Amygdala (tissue), 56 donors: ENCODE data around the gene LIN7B.
A peak's percentile ranks its signal among the peaks of the same experiment; 100 is the strongest.

Experiments used
- DNase-seq, 56 donors: peaks; one replicate each; lab custom pipeline; 2025; lab: John Stamatoyannopoulos, UW

Gene LIN7B

DNA sequence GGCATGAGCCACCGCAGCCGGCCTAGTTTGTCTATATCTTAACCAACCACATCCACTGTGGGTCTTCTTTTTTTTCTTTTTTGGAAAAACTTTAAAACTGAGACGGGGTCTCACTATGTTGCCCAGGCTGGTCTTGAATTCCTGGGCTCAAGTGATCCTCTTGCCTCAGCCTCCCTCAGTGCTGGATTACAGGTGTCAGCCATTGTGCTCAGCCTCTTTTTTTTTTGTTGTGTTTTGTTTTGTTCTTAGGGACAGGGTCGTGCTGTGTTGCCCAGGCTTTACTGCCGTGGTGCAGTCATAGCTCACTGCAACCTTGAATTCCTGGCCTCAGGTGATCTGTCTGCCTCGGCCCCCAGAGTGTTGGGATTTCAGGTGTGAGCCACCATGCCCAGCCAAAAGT, 21.5 kb upstream of the LIN7B start:
- DNase-seq = no peak

DNA sequence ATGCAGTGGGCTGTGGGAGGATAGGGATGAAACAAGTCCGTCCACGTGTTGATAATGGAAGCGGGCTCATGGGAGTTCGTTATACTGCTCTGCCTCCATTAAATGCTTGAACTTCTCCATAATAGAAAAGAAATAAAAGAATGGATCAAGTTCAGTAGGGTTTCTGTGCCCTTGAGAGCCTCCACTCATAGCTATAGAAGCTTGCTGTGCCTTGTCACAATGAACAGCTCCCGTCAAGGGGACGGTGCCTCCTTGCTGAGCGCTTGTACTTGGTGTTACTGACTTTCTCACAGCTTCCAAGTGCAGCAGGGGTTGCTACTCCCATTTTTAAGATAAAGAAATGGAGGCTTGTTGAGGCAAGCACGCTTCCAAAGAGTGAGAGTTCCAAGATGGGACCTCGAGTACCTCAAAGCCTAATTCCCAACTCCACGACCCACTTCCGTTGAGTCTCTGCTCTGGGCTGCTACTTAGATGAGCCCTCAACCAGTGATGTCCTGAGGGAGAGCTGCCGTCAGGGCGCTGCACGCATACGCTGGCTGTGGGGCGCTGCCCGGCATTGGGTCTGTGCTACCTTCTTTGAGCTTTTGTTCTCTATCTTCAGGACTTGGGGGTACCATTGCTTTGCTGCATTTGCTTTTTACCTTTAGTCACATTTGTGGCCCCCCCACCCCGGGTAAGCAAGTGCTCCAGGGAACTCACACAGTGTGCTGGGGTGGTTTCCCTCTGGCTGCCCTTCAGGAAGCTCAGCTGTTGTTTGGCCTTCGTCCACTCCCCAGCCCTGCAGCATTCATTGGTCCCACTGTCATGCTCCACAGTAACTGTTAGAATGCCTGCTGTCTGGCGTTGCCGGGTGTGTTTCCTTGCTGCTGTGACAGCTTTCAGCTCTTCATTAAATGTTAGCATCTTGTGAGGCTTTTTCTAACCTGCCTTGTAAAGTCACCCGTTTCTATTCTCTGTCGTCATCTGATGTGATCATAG, 19.4 kb upstream of the LIN7B start:
- peak in 39 of 56 donors; percentile 3 to 73 (median 34) for DNase-seq

DNA sequence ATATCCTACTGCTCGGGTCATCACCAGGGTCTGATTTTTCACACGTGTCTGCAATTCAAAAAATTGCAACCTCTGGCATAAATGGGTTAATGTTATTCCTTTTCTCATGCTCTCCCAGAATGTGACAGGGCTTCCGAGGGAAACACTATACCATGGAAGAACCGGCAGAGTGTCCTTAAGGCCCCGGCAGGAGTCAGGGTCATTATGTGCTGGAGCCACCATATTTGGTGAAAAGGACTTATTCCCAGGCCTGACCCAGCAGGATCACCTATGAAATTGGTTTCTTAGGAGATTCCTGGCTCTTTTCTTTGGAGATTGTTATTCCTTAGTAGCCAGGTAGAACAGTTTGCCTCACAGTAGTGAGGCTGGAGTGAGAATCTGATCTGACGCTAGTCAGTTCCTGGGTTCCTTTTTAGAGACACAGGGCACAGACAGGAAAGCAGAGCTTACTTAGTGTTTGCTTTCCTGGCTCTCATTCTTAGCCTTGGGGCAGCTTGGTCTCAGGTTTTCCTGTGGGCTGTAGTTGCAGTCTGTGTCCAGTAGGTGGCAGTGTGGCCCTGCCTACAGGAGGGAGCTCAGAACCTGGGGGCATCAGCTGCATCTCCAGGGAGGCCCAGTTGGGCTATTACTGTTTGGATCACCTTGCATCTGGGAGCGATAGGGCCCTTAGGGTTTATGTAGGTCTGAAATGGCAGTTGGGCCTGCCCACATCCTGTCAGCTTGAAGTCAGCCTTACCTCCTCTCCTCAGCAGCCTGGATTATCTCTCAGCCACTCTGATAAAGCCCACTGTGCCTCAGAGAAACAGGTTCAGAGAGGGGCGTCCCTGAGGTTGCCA, 16.5 kb upstream of the LIN7B start:
- peak in 43 of 56 donors; percentile 13 to 74 (median 42) for DNase-seq

DNA sequence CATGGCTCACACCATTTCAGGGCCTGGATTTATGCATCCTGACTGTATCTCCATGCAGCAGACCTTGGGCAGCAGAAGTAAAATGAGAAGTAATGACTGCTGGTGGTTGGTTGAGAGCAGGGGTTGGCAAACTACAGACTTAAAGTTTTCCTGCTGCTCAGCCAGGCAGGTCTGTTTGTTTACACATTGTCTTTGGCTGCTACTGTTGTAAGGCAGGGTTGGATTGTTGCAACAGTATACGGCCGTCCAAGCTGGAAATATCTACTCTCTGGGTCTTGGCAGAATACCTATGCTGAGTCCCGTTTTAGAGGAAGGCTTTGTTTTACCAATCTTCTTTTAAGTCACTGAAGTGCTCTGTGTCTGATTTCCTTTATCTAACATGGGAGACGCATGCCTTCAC, 15.4 kb upstream of the LIN7B start:
- DNase-seq = no peak

DNA sequence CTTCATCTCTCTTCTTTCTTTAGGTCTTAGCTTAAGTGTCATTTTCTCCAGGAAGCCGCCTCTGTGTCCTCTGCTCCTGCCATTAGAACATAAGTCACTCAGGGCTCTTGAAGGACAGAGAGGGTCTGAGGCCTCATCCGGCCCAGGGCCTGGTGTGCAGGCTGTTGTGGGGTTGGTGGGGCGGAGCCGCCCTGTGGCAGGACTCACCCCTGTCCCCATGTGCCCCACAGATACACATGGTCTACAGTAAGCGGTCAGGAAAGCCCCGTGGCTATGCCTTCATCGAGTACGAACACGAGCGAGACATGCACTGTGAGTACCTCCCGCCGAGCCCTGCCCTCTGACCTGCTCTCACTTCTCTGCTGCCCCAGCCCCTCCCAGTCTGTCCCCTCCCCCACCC, 13.0 kb upstream of the LIN7B start:
- DNase-seq = no peak

DNA sequence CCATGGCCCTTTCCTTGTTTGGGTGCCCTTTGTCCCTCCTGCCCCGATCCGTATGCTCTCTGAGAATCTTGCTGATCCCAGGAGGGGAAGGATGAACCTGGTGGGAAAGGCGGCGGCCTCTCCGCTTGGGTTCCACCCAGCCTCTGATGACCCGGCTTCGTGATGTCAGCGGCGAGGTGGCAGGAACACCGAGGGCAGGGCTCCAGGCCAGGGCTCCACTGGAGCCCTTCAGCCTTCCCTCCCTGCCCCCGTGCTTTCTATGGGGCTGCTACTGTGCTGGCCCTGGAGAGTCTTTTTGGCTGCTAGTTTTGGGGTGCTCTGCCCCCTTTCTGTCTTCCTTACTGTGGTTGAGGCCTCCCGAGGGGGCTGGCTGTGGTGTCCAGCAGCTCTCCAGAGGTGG, 11.9 kb upstream of the LIN7B start:
- DNase-seq = no peak

DNA sequence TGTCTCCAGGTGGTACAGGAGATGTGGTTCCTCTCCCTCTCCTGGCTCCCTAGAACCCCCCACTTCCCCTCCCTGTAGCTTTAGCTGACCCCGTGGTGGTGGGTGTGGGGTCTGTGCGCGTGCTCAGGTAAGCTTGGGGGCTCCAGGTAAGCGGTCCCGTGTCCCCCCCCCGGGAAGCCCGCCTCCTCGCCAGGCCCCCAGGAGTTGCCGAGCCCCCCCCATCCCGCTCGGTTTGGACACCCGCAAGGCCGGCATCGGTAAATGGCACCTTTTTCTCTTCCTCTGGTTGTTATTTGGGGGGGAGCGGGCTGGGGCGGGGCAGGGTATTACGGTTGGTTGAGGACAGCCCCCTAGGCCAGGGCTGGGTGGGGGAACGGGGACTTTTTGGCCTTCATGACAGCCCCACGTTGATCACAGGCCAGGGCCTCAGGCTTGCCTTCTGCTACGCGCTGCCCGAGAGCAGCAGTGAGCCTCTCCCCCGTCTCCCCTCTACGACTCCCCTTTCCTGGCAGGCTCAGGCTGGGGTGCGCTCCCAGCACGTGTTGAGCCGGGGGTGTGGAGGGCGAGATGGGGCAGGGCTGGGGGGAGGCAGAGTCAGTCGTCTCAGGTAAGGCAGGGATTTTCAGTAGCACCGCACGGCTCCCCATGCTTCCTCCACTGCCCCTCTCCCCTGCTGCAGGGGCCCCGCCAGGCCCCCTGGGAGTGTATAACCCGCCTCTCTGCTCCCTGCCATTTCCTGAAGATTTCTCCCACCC, 10.7 kb upstream of the LIN7B start:
- DNase-seq = no peak

DNA sequence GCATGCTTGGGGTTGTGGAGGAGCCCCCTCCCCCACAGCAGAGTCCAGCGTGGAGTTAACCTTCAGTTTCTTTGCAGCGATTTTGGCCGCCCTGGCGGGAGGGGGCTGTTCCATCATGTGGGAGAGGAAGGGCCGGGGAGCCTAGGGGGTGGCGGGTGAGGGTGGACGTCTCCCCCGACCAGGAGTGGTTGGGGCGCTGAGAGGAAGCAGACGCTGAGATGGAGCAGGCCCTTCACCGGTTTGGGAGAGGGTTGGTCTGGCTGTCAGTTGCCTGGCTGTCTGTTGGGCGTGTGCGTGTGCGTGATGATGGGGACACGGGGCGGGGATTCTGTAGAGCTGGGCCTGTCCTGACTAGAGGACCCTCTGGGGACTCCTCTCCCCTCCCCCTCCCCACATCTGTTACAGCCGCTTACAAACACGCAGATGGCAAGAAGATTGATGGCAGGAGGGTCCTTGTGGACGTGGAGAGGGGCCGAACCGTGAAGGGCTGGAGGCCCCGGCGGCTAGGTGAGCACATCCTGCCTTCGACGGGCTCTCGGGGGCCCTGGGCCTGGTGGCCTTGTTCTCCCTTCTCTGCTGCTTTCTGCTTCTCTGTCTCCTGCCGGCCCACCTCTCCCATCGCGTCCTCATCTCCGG, 9.8 kb upstream of the LIN7B start:
- no peak for DNase-seq

DNA sequence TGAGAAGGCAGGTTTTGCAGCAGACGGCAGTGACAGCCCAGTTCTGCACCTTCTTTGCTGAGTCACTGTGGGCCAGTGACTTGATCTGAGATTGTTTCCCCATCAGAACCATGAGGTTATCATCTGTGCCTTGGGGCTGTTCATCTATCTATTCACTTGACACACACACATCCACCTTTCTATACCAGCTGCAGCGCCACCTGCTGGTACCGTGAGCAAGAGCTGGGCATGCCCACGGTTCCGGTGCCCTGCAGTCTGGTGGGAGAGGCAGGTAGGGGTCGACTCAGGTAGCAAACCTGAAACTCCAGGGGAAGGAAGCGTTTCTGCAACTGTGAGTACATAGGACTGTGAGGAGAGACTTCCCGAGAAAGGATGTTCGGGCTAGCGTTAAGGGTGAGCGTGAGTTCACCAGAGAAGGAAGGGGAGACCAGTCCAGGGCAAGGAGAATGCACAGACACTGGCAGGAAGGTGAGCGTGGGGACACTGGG, 7.5 kb upstream of the LIN7B start:
- peak in 24 of 56 donors; percentile 4 to 67 (median 16) for DNase-seq

DNA sequence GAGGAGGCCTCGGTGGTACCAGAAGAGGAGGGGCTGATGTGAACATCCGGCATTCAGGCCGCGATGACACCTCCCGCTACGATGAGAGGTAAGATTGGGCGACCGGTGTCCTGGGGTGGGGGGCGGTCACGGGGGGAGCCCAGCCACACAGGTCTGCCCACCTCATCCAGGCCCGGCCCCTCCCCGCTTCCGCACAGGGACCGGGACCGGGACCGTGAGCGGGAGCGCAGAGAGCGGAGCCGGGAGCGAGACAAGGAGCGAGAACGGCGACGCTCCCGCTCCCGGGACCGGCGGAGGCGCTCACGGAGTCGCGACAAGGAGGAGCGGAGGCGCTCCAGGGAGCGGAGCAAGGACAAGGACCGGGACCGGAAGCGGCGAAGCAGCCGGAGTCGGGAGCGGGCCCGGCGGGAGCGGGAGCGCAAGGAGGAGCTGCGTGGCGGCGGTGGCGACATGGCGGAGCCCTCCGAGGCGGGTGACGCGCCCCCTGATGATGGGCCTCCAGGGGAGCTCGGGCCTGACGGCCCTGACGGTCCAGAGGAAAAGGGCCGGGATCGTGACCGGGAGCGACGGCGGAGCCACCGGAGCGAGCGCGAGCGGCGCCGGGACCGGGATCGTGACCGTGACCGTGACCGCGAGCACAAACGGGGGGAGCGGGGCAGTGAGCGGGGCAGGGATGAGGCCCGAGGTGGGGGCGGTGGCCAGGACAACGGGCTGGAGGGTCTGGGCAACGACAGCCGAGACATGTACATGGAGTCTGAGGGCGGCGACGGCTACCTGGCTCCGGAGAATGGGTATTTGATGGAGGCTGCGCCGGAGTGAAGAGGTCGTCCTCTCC, 6.3 kb upstream of the LIN7B start:
- no peak for DNase-seq

DNA sequence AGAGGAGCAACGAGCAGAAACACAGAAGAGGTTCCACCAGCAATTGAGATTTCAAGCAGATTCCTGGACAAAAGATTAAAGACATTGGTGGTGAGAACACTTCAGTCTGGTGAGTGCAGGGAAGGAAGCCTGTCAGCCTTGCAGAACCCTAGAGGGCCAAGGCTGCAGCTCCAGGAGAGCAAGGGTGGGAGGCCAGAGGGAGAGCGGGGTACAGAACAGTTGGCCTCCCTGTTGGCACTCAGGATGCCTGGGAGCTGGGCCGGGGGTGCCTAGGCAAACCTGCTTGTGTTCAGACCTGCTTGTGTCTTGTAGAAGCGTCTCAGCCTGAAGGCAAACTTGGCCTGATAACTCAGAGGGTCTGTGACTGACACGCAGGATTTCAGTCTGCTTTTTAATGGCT, 5.1 kb upstream of the LIN7B start:
- no peak for DNase-seq

DNA sequence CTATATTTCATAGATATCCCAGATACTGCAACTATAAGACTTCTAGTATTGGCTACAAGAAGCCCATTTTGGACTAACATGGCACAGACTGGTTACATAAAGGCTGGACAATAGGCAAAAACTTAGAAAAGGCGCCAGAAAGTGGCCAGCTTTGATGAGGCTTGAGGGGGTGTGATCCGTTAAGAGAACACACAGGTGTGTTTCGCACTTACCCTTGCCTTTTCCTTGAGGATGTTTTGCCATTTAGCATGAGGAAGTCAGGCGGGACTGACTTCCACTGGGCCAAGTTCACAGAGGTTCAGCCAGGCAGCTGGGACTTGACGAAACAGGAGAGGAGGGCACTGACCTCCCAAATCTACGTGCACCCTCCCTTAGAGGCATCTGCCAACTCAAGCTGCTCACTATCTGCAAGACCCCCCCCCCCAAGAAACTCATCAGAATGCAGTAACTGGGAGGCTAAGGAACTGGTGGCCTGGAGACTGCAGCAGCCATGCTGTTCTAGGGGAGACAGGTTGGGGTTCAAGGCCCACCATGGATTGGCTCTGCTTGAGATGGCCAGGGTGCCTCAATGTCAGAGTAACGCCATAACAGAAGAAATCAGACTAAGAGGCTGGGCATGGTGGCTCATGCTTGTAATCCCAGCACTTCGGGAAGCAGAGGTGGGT, 4.5 kb upstream of the LIN7B start:
- no peak for DNase-seq

DNA sequence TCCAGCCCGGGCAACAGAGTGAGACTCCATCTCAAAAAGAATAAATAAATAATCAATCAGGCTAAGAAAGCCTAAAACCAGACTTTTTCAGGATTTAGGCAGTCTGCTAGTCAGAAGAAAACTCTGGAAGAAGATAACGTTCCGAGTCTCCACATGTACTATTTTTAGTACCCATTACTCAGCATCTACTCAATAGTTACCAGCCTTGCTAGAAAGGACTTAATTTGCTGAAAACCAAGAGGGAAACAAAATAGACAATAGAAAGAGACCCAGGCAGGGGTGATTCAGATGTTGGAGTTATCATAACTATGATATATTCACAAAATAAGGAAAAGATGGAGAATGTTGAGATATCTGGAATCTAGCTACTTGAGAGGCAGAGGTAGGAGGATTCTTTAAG, 3.6 kb upstream of the LIN7B start:
- DNase-seq = no peak

DNA sequence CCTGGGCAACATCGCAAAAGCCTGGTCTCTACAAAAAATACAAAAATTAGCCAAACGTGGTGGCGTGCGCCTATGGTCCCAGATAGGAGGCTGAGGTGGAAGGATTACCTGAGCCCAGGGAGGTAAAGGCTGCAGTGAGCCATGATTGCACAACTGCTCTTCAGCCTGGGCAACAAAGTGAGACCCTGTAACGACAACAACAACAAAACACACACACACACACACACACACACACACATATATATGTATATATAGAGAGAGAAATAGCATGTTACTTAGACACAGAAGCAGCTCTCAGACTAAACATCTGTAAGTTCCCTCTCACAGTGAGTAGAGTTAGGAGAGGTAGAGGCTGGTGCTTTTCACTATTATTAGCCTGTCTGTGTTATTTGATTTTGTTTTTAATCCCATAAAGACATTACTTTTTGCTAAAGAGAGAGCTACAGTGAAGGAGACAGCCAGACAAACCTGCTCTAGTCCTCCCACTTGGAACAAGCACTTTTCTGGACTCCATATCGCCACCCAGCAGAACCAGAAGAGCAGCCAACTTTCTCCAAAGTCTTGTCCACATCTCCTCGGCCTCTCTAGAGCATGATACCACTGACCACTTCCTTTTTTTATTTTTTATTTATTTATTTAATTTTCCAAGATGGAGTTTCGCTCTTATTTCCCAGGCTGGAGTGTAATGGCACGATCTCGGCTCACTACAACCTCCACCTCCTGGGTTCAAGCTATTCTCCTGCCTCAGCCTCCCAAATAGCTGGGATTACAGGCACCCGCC, 2.8 kb upstream of the LIN7B start:
- DNase-seq = no peak

DNA sequence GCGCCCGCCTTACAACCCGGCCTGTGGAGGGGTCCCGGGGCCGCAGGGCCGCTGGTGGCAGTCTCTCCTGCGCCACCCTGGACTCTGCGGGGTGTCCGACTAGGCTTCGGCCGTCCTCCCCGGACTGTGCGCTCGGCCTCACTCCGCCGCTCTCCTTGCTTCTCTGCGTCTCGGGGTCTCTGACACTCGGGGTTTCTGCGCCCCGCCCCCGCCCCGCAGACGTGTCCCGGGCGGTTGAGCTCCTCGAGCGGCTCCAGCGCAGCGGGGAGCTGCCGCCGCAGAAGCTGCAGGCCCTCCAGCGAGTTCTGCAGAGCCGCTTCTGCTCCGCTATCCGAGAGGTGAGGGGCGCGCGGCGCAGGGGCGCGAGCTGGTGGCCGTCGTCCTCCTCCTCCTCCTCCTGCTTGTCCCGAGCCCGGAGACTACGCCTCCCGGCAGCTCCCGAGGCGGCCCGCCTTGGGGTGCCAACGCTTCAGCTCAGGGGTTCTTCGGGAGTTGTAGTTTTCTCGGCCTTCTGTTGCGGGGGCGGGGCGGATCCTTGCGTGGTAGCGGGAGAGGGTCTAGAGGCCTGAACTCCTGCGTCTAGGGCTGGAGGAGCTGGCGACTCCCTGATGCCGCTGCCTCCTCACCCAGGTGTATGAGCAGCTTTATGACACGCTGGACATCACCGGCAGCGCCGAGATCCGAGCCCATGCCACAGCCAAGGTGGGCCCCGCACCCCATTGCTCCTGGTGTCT, 627 bp downstream of the LIN7B start:
- peak in 52 of 56 donors; percentile 30 to 84 (median 64) for DNase-seq

DNA sequence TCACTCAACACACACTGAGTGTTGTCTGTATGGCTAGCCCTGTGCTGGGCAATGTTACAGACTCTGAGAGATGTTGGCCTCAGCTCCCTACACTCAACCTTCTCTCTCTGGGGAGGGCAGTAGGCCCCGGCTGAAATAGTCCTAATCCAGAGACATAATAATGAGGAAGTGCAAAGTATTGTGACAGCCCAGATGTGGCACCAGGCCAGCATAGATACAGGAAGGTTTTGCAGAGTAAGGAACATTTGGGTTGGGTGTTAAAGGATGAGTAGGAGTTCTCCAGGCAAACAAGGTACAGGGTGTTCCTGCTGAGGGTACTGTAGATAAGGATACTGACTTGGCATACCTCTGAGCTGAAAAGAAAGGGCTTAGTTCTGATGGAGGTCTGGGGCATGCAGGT, 2.4 kb downstream of the LIN7B start:
- DNase-seq = no peak
